HepG2 (cell line): Measurements from ENCODE around the gene MAJIN. TPM values are rescaled to one million over a fixed set of nuclear protein-coding genes. Genes with fewer than 3 reads are reported as not detected.

Experiments used
- ATRX ChIP-seq: sonication (generic); formaldehyde crosslinking; IDR thresholded peaks from 2 replicates; pipeline ENCODE4 v1.4.0; 2020; ENCODE audit warnings: missing genetic modification reagents, borderline replicate concordance
- CBX1 ChIP-seq: IDR thresholded peaks from one replicate; pipeline ENCODE4 v1.6.1; 2016; ENCODE audit warnings: antibody characterized with exemption, low read depth
- CEBPG ChIP-seq: IDR thresholded peaks from 2 replicates; pipeline ENCODE4 v1.6.1; 2016
- FOXC1 ChIP-seq: sonication (generic); formaldehyde crosslinking; IDR thresholded peaks from 2 replicates; pipeline ENCODE4 v1.8.0; 2022; ENCODE audit warnings: mild to moderate bottlenecking, missing genetic modification reagents, borderline replicate concordance
- HIVEP1 ChIP-seq: sonication (generic); formaldehyde crosslinking; IDR thresholded peaks from 2 replicates; pipeline ENCODE4 v1.4.0; 2020; ENCODE audit warnings: mild to moderate bottlenecking, missing genetic modification reagents
- NR2F6 ChIP-seq, 2 experiments: IDR thresholded peaks; 2 replicates each; pipeline ENCODE4 v1.6.1; 2016; ENCODE audit warnings: antibody characterized with exemption in 1 of 2, mild to moderate bottlenecking in 1 of 2
- PREB ChIP-seq: sonication (generic); formaldehyde crosslinking; IDR thresholded peaks from 2 replicates; pipeline ENCODE4 v1.4.0; 2020; ENCODE audit warnings: missing genetic modification reagents
- REXO4 ChIP-seq: sonication (generic); formaldehyde crosslinking; IDR thresholded peaks from 2 replicates; pipeline ENCODE4 v1.8.0; 2022; ENCODE audit warnings: missing genetic modification reagents, mild to moderate bottlenecking, borderline replicate concordance
- STAT5B ChIP-seq: sonication (generic); formaldehyde crosslinking; IDR thresholded peaks from 2 replicates; pipeline ENCODE4 v1.4.0; 2020; ENCODE audit warnings: missing genetic modification reagents
- TFDP1 ChIP-seq: IDR thresholded peaks from 2 replicates; pipeline ENCODE4 v1.6.1; 2016; ENCODE audit warnings: missing compliant biosample characterization, missing genetic modification reagents, borderline replicate concordance
- ZBTB25 ChIP-seq: IDR thresholded peaks from 2 replicates; pipeline ENCODE4 v1.6.1; 2018; ENCODE audit warnings: missing genetic modification reagents
- ZHX1 ChIP-seq: sonication (generic); formaldehyde crosslinking; IDR thresholded peaks from 2 replicates; pipeline ENCODE4 v1.8.1; 2022; ENCODE audit warnings: low read depth, mild to moderate bottlenecking, missing genetic modification reagents
- ZMYM2 ChIP-seq: sonication (generic); formaldehyde crosslinking; IDR thresholded peaks from 2 replicates; pipeline ENCODE4 v1.8.0; 2022; ENCODE audit warnings: mild to moderate bottlenecking, missing genetic modification reagents
- ZNF142 ChIP-seq: sonication (generic); formaldehyde crosslinking; IDR thresholded peaks from 2 replicates; pipeline ENCODE4 v1.4.0; 2020; ENCODE audit warnings: missing genetic modification reagents
- ZNF343 ChIP-seq: sonication (generic); formaldehyde crosslinking; IDR thresholded peaks from 2 replicates; pipeline ENCODE4 v1.4.0; 2020; ENCODE audit warnings: mild to moderate bottlenecking, missing genetic modification reagents
- ZNF44 ChIP-seq: sonication (generic); formaldehyde crosslinking; IDR thresholded peaks from 2 replicates; pipeline ENCODE4 v1.5.1; 2020; ENCODE audit warnings: mild to moderate bottlenecking, missing genetic modification reagents
- ZNF598 ChIP-seq: sonication (generic); formaldehyde crosslinking; IDR thresholded peaks from 2 replicates; pipeline ENCODE4 v1.5.1; 2020; ENCODE audit warnings: mild to moderate bottlenecking, missing genetic modification reagents, borderline replicate concordance
- ZNF652 ChIP-seq: IDR thresholded peaks from 2 replicates; pipeline ENCODE4 v1.6.1; 2016; ENCODE audit warnings: low read depth, borderline replicate concordance
- ZNF678 ChIP-seq: sonication (generic); formaldehyde crosslinking; IDR thresholded peaks from 2 replicates; pipeline ENCODE4 v1.4.0; 2020; ENCODE audit warnings: mild to moderate bottlenecking, missing genetic modification reagents
- polyA plus RNA-seq, 8 experiments: library from polyadenylated mRNA; depleted of rRNA in 3 of 8; stranded (reverse) in 7 of 8; unstranded in 1 of 8; fragments of >200 nt; fragmentation: Illumina TruSeq in 4 of 8; extraction: Trizol in 4 of 8; gene quantifications; 2 replicates each; pipeline versions ENCODE4 v1.2.1 to v1.2.3, GENCODE V29; 2011 to 2016; ENCODE audit warnings: low read depth in 4 of 8, missing spikeins in 1 of 8, mixed read lengths in 1 of 8; ENCODE audit not compliant: insufficient read depth in 1 of 8
- total RNA-seq, 5 experiments: library from RNA; depleted of rRNA; stranded (reverse); fragments of >200 nt; fragmentation: Illumina TruSeq; extraction: Trizol; gene quantifications; 2 replicates each; pipeline ENCODE4 v1.2.3, GENCODE V29; 2016; ENCODE audit warnings: low read depth in 1 of 5

The MAJIN gene
- total and polyA plus RNA-seq, 2 of the 13 experiments (the other 11 are each of a cell fraction or from before 2014, with no cell fraction given): not detected

GRCh38 chr11:65019824-65020223, 47.9 kb upstream of the MAJIN start (continued):
- no peak for TF ChIP-seq ZNF44 (CRISPR knock-in tag)
- TF ChIP-seq ZNF343 (CRISPR knock-in tag): no peak
- TF ChIP-seq ZNF598 (CRISPR knock-in tag): no peak
- no peak for TF ChIP-seq CBX1
- no peak for TF ChIP-seq REXO4 (CRISPR knock-in tag)
- TF ChIP-seq ZBTB25 (CRISPR knock-in tag): no peak
- TF ChIP-seq ATRX (CRISPR knock-in tag): no peak
- TF ChIP-seq NR2F6 (IDR thresholded peaks at IDR 0.05): peak; percentile 55; the same call in 1 of the 2 replicates
- TF ChIP-seq NR2F6 (CRISPR knock-in tag; IDR thresholded peaks at IDR 0.05): peak; percentile 57
- no peak; the same call in 1 of the 2 replicates for TF ChIP-seq HIVEP1 (CRISPR knock-in tag)
- 0 out of 2 replicates have a peak, but pooled peaks have one; percentile 55 for TF ChIP-seq FOXC1 (CRISPR knock-in tag)
- TF ChIP-seq ZMYM2 (CRISPR knock-in tag): 0 out of 2 replicates have a peak, but pooled peaks have one; percentile 64
- no peak for TF ChIP-seq STAT5B (CRISPR knock-in tag)
- TF ChIP-seq ZNF652 (CRISPR knock-in tag): peak; percentile 93
- no peak for TF ChIP-seq ZNF142 (CRISPR knock-in tag)
- TF ChIP-seq ZNF678 (CRISPR knock-in tag): no peak
- no peak for TF ChIP-seq ZHX1 (CRISPR knock-in tag)
- no peak for TF ChIP-seq PREB
- TF ChIP-seq CEBPG: peak; percentile 85
- TF ChIP-seq TFDP1 (CRISPR knock-in tag): 0 out of 2 replicates have a peak, but pooled peaks have one; percentile 18
